ENCODE results near the gene ZNF428.

Gene ZNF428

GRCh38 chr19:43561139-43561970 is 58.1 kb downstream of the ZNF428 start:
- no peaks in the 10 kb centered on the region for H3K79me2 ChIP-seq (ENCODE audit: insufficient read depth, low read length)
- no peaks in the 10 kb centered on the region for H3K9me2 ChIP-seq (ENCODE audit: low read depth, low read length)
- no peaks in the 10 kb centered on the region for H3K9me3 ChIP-seq (ENCODE audit: low read length)
- H3K36me3 ChIP-seq (ENCODE audit: insufficient read depth, low read length), result peaks cover 14% of the 10 kb centered on the region; the same call in 1 of the 2 replicates
- H3F3A ChIP-seq (ENCODE audit: insufficient read depth, low read length), result no peaks in the 10 kb centered on the region
- no peak overlapping the region for H3K4me2 ChIP-seq (ENCODE audit: low read length)
- peak overlapping the region; percentile 72 for H3K27ac ChIP-seq (ENCODE audit: low read depth, low read length, poor library complexity, severe bottlenecking)
- H3K4me1 ChIP-seq (ENCODE audit: insufficient read depth, low read length, severe bottlenecking), result peaks cover 28% of the 10 kb centered on the region
- H4K20me1 ChIP-seq (ENCODE audit: insufficient read depth, low read length), result no peaks in the 10 kb centered on the region
- TF ChIP-seq CTCF (IDR thresholded peaks at IDR 0.05; ENCODE audit: low read length), result no peak
- TF ChIP-seq EZH2 (IDR thresholded peaks at IDR 0.05; ENCODE audit: borderline replicate concordance, low read length), result no peak
- no peaks in the 10 kb centered on the region for H3K27me3 ChIP-seq (ENCODE audit: insufficient read depth, low read length)
- no peak overlapping the region for H3K9ac ChIP-seq (ENCODE audit: low read length)
- H3K4me3 ChIP-seq (ENCODE audit: low read depth, low read length, poor library complexity, severe bottlenecking), result no peak overlapping the region
- no peak overlapping the region for H2AFZ ChIP-seq (ENCODE audit: low read length)

GRCh38 chr19:43560687-43561086 is 58.7 kb downstream of the ZNF428 start:
- TF ChIP-seq CTCF (IDR thresholded peaks at IDR 0.05; ENCODE audit: low read length) (no peak; the same call in 1 of the 2 replicates), EZH2 (IDR thresholded peaks at IDR 0.05; ENCODE audit: borderline replicate concordance, low read length) (no peak)
- H3K27me3 ChIP-seq (ENCODE audit: insufficient read depth, low read length), result no peaks in the 10 kb centered on the region
- H3K4me1 ChIP-seq (ENCODE audit: insufficient read depth, low read length, severe bottlenecking), result peaks cover 28% of the 10 kb centered on the region
- H3K4me2 ChIP-seq (ENCODE audit: low read length), result no peak overlapping the region
- H2AFZ ChIP-seq (ENCODE audit: low read length), result no peak overlapping the region
- peaks cover 14% of the 10 kb centered on the region; the same call in 1 of the 2 replicates for H3K36me3 ChIP-seq (ENCODE audit: insufficient read depth, low read length)
- no peaks in the 10 kb centered on the region for H3K9me3 ChIP-seq (ENCODE audit: low read length)
- H3K4me3 ChIP-seq (ENCODE audit: low read depth, low read length, poor library complexity, severe bottlenecking), result no peak overlapping the region
- H4K20me1 ChIP-seq (ENCODE audit: insufficient read depth, low read length), result no peaks in the 10 kb centered on the region
- no peaks in the 10 kb centered on the region for H3K9me2 ChIP-seq (ENCODE audit: low read depth, low read length)
- H3K27ac ChIP-seq (ENCODE audit: low read depth, low read length, poor library complexity, severe bottlenecking), result no peak overlapping the region
- no peaks in the 10 kb centered on the region for H3F3A ChIP-seq (ENCODE audit: insufficient read depth, low read length)
- H3K9ac ChIP-seq (ENCODE audit: low read length), result no peak overlapping the region
- H3K79me2 ChIP-seq (ENCODE audit: insufficient read depth, low read length), result no peaks in the 10 kb centered on the region

All from OCI-LY1 (cell line).